ENCODE results near the gene ARHGEF11. TPM values are rescaled to one million over a fixed set of nuclear protein-coding genes. Genes with fewer than 3 reads are reported as not detected.

The ARHGEF11 gene
- total RNA-seq, 1 donor from 2014 or later, result 43.7 TPM

DNA sequence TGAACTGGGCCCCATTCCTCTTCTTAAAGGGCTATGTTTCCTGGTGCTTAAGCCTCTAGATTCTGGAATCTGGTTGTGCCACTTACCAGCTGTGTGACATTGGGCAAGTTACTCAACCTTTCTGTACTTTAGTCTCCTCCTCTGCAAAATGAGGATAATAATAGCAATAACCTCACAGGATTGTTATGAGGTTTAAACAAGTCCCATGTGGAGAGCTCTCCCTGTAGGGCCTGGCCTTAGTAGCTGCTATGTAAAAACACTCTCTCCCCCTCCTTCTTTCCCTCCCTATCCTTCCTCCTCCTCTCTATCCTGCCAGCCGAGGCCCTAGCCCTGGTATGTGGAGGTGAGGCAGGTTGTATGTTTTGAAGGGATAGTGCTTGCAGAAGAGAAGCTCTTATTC is 160.2 kb downstream of the ARHGEF11 start:
- no peak overlapping the region for H3K27ac Mint-ChIP-seq
- TF ChIP-seq, protein P1, sequence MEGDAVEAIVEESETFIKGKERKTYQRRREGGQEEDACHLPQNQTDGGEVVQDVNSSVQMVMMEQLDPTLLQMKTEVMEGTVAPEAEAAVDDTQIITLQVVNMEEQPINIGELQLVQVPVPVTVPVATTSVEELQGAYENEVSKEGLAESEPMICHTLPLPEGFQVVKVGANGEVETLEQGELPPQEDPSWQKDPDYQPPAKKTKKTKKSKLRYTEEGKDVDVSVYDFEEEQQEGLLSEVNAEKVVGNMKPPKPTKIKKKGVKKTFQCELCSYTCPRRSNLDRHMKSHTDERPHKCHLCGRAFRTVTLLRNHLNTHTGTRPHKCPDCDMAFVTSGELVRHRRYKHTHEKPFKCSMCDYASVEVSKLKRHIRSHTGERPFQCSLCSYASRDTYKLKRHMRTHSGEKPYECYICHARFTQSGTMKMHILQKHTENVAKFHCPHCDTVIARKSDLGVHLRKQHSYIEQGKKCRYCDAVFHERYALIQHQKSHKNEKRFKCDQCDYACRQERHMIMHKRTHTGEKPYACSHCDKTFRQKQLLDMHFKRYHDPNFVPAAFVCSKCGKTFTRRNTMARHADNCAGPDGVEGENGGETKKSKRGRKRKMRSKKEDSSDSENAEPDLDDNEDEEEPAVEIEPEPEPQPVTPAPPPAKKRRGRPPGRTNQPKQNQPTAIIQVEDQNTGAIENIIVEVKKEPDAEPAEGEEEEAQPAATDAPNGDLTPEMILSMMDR (conservative IDR thresholded peaks at IDR 0.05), result no peak
- no peaks in the 10 kb centered on the region for H3K36me3 Mint-ChIP-seq
- H3K27me3 Mint-ChIP-seq, result peaks cover 72% of the 10 kb centered on the region
- H3K9me3 Mint-ChIP-seq, result no peaks in the 10 kb centered on the region
- DNase-seq (ENCODE audit: extremely low spot score, unreplicated experiment), result no peak
- peaks cover 46% of the 10 kb centered on the region for H3K4me1 Mint-ChIP-seq (ENCODE audit: unreplicated experiment)
- H3K4me3 Mint-ChIP-seq, result no peak overlapping the region

Small RNA genes within 50 kb of the gene (microRNA-seq; reads per million reads assigned to microRNA genes)
- 3.3 reads per million, percentile 8 among the genes with 10 or more reads in this experiment for gene MIR765

Other genes starting within 250 kb of the ARHGEF11 start
- 0.48 and 2.2 TPM in 2 replicates for gene SH2D2A, start 228.9 kb downstream of the ARHGEF11 start, total RNA-seq (ENCODE audit: low replicate concordance)
- 1.7 TPM in 1 of 2 replicates, not detected in the other for gene INSRR, start 186.6 kb downstream of the ARHGEF11 start, total RNA-seq (ENCODE audit: low replicate concordance)
- gene NTRK1, start 184.9 kb downstream of the ARHGEF11 start, total RNA-seq (ENCODE audit: low replicate concordance), result 0.12 and 6.6 TPM in 2 replicates
- 0.14 and 11.7 TPM in 2 replicates for gene PEAR1, start 152.0 kb downstream of the ARHGEF11 start, total RNA-seq (ENCODE audit: low replicate concordance)
- gene LRRC71, start 125.1 kb downstream of the ARHGEF11 start, total RNA-seq (ENCODE audit: low replicate concordance), result 0.58 TPM in 1 of 2 replicates, not detected in the other
- not detected in 2 replicates for gene ETV3L, start 54.1 kb upstream of the ARHGEF11 start, total RNA-seq (ENCODE audit: low replicate concordance)
- 41.0 and 90.4 TPM in 2 replicates for gene ETV3, start 92.7 kb upstream of the ARHGEF11 start, total RNA-seq (ENCODE audit: low replicate concordance)